Measurements from ENCODE around the gene DSTYK. TPM values are rescaled to one million over a fixed set of nuclear protein-coding genes. Genes with fewer than 3 reads are reported as not detected.
"Not testable (repeated sequence)": the region's sequence is repeated elsewhere in the genome, so short reads cannot be mapped to it uniquely, and the experiment has no call there.

The DSTYK gene
- total RNA-seq, 2 donors from 2014 or later = 9.8 to 10.7 TPM

- DNase-seq (no peak), ATAC-seq (replicated peaks in 1 of 2) (peak; percentile 88 to 93)
- H3K36me3 Mint-ChIP-seq (ENCODE audit: insufficient read depth in 2 of 2) = peaks cover 5 to 13% of the 10 kb centered on the region in 2 donors
These were observed 38.7 kb downstream of the DSTYK start for GRCh38 chr1:205172729-205173366.

GRCh38 chr1:205171369-205171768 lies 40.1 kb downstream of the DSTYK start:
- H3K36me3 Mint-ChIP-seq (ENCODE audit: insufficient read depth in 2 of 2) = peaks cover 4 to 20% of the 10 kb centered on the region in 2 donors
- ATAC-seq (replicated peaks in 1 of 2) = peak in 1 of 2 donors; percentile 59
- peak overlapping the region; percentile 6 for H3K27ac Mint-ChIP-seq

More at GRCh38 chr1:205172729-205173366, 38.7 kb downstream of the DSTYK start:
- peak overlapping the region; percentile 52 to 67 for H3K4me3 Mint-ChIP-seq
- no peaks in the 10 kb centered on the region for H3K27me3 Mint-ChIP-seq (ENCODE audit: low read depth)
- peaks cover 41% of the 10 kb centered on the region for H3K4me1 Mint-ChIP-seq (ENCODE audit: low read depth)
- no peaks in the 10 kb centered on the region for H3K9me3 Mint-ChIP-seq
- H3K27ac Mint-ChIP-seq = peak overlapping the region; percentile 85

GRCh38 chr1:205170532-205171269 lies 40.8 kb downstream of the DSTYK start:
- H3K27ac Mint-ChIP-seq = peak overlapping the region; percentile 48
- ATAC-seq (replicated peaks in 1 of 2) (no peak), DNase-seq (no peak)
- no peaks in the 10 kb centered on the region for H3K9me3 Mint-ChIP-seq
- no peaks in the 10 kb centered on the region for H3K27me3 Mint-ChIP-seq (ENCODE audit: low read depth)
- H3K36me3 Mint-ChIP-seq (ENCODE audit: insufficient read depth in 2 of 2) = peaks cover 4 to 21% of the 10 kb centered on the region in 2 donors
- peaks cover 41% of the 10 kb centered on the region for H3K4me1 Mint-ChIP-seq (ENCODE audit: low read depth)
- peak overlapping the region in 1 of 2 donors; percentile 60 for H3K4me3 Mint-ChIP-seq

More at GRCh38 chr1:205171369-205171768, 40.1 kb downstream of the DSTYK start:
- Mint-ChIP-seq H3K4me1 (ENCODE audit: low read depth) (peaks cover 41% of the 10 kb centered on the region), H3K27me3 (ENCODE audit: low read depth) (no peaks in the 10 kb centered on the region), H3K9me3 (no peaks in the 10 kb centered on the region), H3K4me3 (peak overlapping the region in 1 of 2 donors; percentile 60)
- DNase-seq = peak in 1 of 2 donors; percentile 12

- Mint-ChIP-seq H3K9me3 (no peaks in the 10 kb centered on the region), H3K4me1 (ENCODE audit: low read depth) (peaks cover 41% of the 10 kb centered on the region), H3K4me3 (no peak overlapping the region), H3K27ac (no peak overlapping the region), H3K27me3 (ENCODE audit: low read depth) (no peaks in the 10 kb centered on the region), H3K36me3 (ENCODE audit: insufficient read depth in 2 of 2) (peaks cover 4 to 21% of the 10 kb centered on the region in 2 donors)
- ATAC-seq (replicated peaks in 1 of 2) = no peak
- no peak for DNase-seq
These were observed 42.3 kb downstream of the DSTYK start for GRCh38 chr1:205169248-205169647.

GRCh38 chr1:205168291-205168690 lies 43.2 kb downstream of the DSTYK start:
- H3K4me3 Mint-ChIP-seq = no peak overlapping the region
- H3K27me3 Mint-ChIP-seq (ENCODE audit: low read depth) = no peaks in the 10 kb centered on the region
- H3K9me3 Mint-ChIP-seq = no peaks in the 10 kb centered on the region
- no peak overlapping the region for H3K27ac Mint-ChIP-seq
- H3K4me1 Mint-ChIP-seq (ENCODE audit: low read depth) = peaks cover 41% of the 10 kb centered on the region
- peaks cover 11 to 21% of the 10 kb centered on the region in 2 donors for H3K36me3 Mint-ChIP-seq (ENCODE audit: insufficient read depth in 2 of 2)
- ATAC-seq (replicated peaks in 1 of 2) = no peak
- no peak for DNase-seq

- ATAC-seq (replicated peaks in 1 of 2) (no peak), DNase-seq (no peak)
- H3K36me3 Mint-ChIP-seq (ENCODE audit: insufficient read depth in 2 of 2) = peaks cover 13 to 35% of the 10 kb centered on the region in 2 donors
- H3K4me3 Mint-ChIP-seq = no peak overlapping the region
- no peak overlapping the region for H3K27ac Mint-ChIP-seq
- H3K27me3 Mint-ChIP-seq (ENCODE audit: low read depth) = no peaks in the 10 kb centered on the region
- H3K4me1 Mint-ChIP-seq (ENCODE audit: low read depth) = no peaks in the 10 kb centered on the region
- H3K9me3 Mint-ChIP-seq = no peaks in the 10 kb centered on the region
These were observed 49.2 kb downstream of the DSTYK start for GRCh38 chr1:205162301-205162700.

GRCh38 chr1:205161076-205161475 lies 50.4 kb downstream of the DSTYK start:
- Mint-ChIP-seq H3K9me3 (peaks cover 7 to 9% of the 10 kb centered on the region in 2 donors), H3K36me3 (ENCODE audit: insufficient read depth in 2 of 2) (peaks cover 25 to 43% of the 10 kb centered on the region in 2 donors), H3K4me1 (ENCODE audit: low read depth) (no peaks in the 10 kb centered on the region), H3K27me3 (ENCODE audit: low read depth) (no peaks in the 10 kb centered on the region), H3K27ac (no peak overlapping the region), H3K4me3 (no peak overlapping the region)
- ATAC-seq (replicated peaks in 1 of 2) = no peak
- no peak for DNase-seq

GRCh38 chr1:205158048-205158616 lies 53.4 kb downstream of the DSTYK start:
- Mint-ChIP-seq H3K4me1 (ENCODE audit: low read depth) (no peaks in the 10 kb centered on the region), H3K9me3 (peaks cover 10% of the 10 kb centered on the region in 2 donors), H3K4me3 (no peak overlapping the region), H3K27me3 (ENCODE audit: low read depth) (no peaks in the 10 kb centered on the region), H3K36me3 (ENCODE audit: insufficient read depth in 2 of 2) (peaks cover 27 to 58% of the 10 kb centered on the region in 2 donors), H3K27ac (no peak overlapping the region)
- DNase-seq (no peak), ATAC-seq (replicated peaks in 1 of 2) (no peak)

GRCh38 chr1:205155665-205156377 lies 55.7 kb downstream of the DSTYK start:
- ATAC-seq (replicated peaks in 1 of 2); H3K27ac Mint-ChIP-seq; DNase-seq; H3K4me3 Mint-ChIP-seq; H3K4me1 Mint-ChIP-seq (ENCODE audit: low read depth); H3K27me3 Mint-ChIP-seq (ENCODE audit: low read depth): not testable (repeated sequence)
- Mint-ChIP-seq H3K9me3 (peaks cover 10% of the 10 kb centered on the region in 2 donors), H3K36me3 (ENCODE audit: insufficient read depth in 2 of 2) (peaks cover 27 to 45% of the 10 kb centered on the region in 2 donors)

- no peak overlapping the region for H3K4me3 Mint-ChIP-seq
- H3K4me1 Mint-ChIP-seq (ENCODE audit: low read depth) = no peaks in the 10 kb centered on the region
- ATAC-seq (replicated peaks in 1 of 2) (no peak), DNase-seq (no peak)
- H3K36me3 Mint-ChIP-seq (ENCODE audit: insufficient read depth in 2 of 2) = peaks cover 25 to 34% of the 10 kb centered on the region in 2 donors
- peaks cover 10% of the 10 kb centered on the region in 2 donors for H3K9me3 Mint-ChIP-seq
- peak overlapping the region; percentile 44 for H3K27ac Mint-ChIP-seq
- H3K27me3 Mint-ChIP-seq (ENCODE audit: low read depth) = no peaks in the 10 kb centered on the region
These were observed 59.0 kb downstream of the DSTYK start for GRCh38 chr1:205152505-205152904.

GRCh38 chr1:205150651-205151428 lies 60.7 kb downstream of the DSTYK start:
- no peak for DNase-seq
- H3K9me3 Mint-ChIP-seq = peaks cover 0 to 4% of the 10 kb centered on the region in 2 donors
- no peak overlapping the region for H3K4me3 Mint-ChIP-seq
- H3K4me1 Mint-ChIP-seq (ENCODE audit: low read depth) = no peaks in the 10 kb centered on the region
- peak overlapping the region; percentile 26 for H3K27ac Mint-ChIP-seq
- no peak for ATAC-seq (replicated peaks in 1 of 2)
- H3K27me3 Mint-ChIP-seq (ENCODE audit: low read depth) = no peaks in the 10 kb centered on the region
- peaks cover 10 to 18% of the 10 kb centered on the region in 2 donors for H3K36me3 Mint-ChIP-seq (ENCODE audit: insufficient read depth in 2 of 2)

- Mint-ChIP-seq H3K27me3 (ENCODE audit: low read depth) (no peaks in the 10 kb centered on the region), H3K36me3 (ENCODE audit: insufficient read depth in 2 of 2) (peaks cover 2 to 5% of the 10 kb centered on the region in 2 donors), H3K9me3 (no peaks in the 10 kb centered on the region), H3K4me1 (ENCODE audit: low read depth) (peaks cover under 1% of the 10 kb centered on the region), H3K27ac (peak overlapping the region; percentile 78), H3K4me3 (no peak overlapping the region)
- no peak for ATAC-seq (replicated peaks in 1 of 2)
- DNase-seq = no peak
These were observed 64.2 kb downstream of the DSTYK start for GRCh38 chr1:205147191-205147835.
